Breast epithelium (tissue), 4 donors: ENCODE results near the gene C22orf31. TPM values are rescaled to one million over a fixed set of nuclear protein-coding genes. Genes with fewer than 3 reads are reported as not detected.

Experiments used
- DNase-seq, 2 donors: peaks; one replicate each; pipeline ENCODE4 v3.0.0-alpha.2; 2019; ENCODE audit warnings: low spot score in 2 of 2
- H3K27ac ChIP-seq, 2 donors: fragments of 200-600 bp; sonication (generic) in 1 of 2; one replicate each; pipeline ENCODE4 v1.5.1; 2016 to 2019; ENCODE audit warnings: mild to moderate bottlenecking in 1 of 2
- H3K27me3 ChIP-seq, 2 donors: fragments of 200-600 bp; sonication (generic) in 1 of 2; one replicate each; pipeline versions ENCODE4 v1.5.1 to v1.6.0; 2017 to 2019; ENCODE audit warnings: control low read depth in 1 of 2, mild to moderate bottlenecking in 1 of 2
- H3K36me3 ChIP-seq: fragments of 200-600 bp; one replicate; pipeline ENCODE4 v1.5.1; 2019
- H3K4me1 ChIP-seq, 2 donors: fragments of 200-600 bp; sonication (generic); one replicate each; pipeline ENCODE4 v1.5.1; 2016 to 2019; ENCODE audit warnings: control low read depth in 1 of 2
- H3K4me3 ChIP-seq, 3 donors: fragments of 200-600 bp; sonication (generic); 1 replicate in 2 of 3; 2 replicates in 1 of 3; pipeline ENCODE4 v1.5.1; 2016 to 2019; ENCODE audit warnings: mild to moderate bottlenecking in 3 of 3, moderate library complexity in 2 of 3
- H3K9me3 ChIP-seq, 2 donors: fragments of 200-600 bp; sonication (generic) in 1 of 2; one replicate each; pipeline ENCODE4 v1.5.1; 2016 to 2019; ENCODE audit warnings: control low read depth in 1 of 2
- CTCF ChIP-seq, 3 donors: fragments of 450-650 bp; IDR thresholded peaks; one replicate each; pipeline ENCODE4 v1.5.1; 2016 to 2017; ENCODE audit warnings: antibody characterized with exemption in 3 of 3, mild to moderate bottlenecking in 3 of 3, moderate library complexity in 3 of 3
- POLR2A ChIP-seq: fragments of 450-650 bp; IDR thresholded peaks from one replicate; pipeline ENCODE4 v1.6.1; 2016; ENCODE audit warnings: antibody characterized with exemption, mild to moderate bottlenecking, moderate library complexity
- POLR2AphosphoS5 ChIP-seq, 3 donors: sonication (generic); formaldehyde crosslinking; IDR thresholded peaks; one replicate each; pipeline ENCODE4 v1.6.1; 2017; ENCODE audit warnings: antibody characterized with exemption in 3 of 3
- intact Hi-C: fragments of 100-400 bp; cut with DNase I; formaldehyde crosslinking; loops from one replicate; pipeline ENCODE4 v1.15.1; 2023; ENCODE audit warnings: low total_unique reads
- total RNA-seq, 3 donors: library from RNA; depleted of rRNA; stranded (reverse); fragments of >200 nt; gene quantifications; one replicate each; pipeline ENCODE4 v1.1.0, GENCODE V29; 2016

The C22orf31 gene
- total RNA-seq, 3 donors from 2014 or later, result 0.73 TPM; not detected in 2

GRCh38 chr22:29029202-29030000, 32.2 kb downstream of the C22orf31 start:
- intact Hi-C loops, result no loop called here
- no peaks in the 10 kb centered on the region for H3K4me1 ChIP-seq
- TF ChIP-seq CTCF (IDR thresholded peaks at IDR 0.05) (no peak), POLR2AphosphoS5 (IDR thresholded peaks at IDR 0.05) (no peak), POLR2A (no peak)
- DNase-seq, result no peak
- no peak overlapping the region for H3K27ac ChIP-seq
- no peaks in the 10 kb centered on the region for H3K9me3 ChIP-seq
- H3K4me3 ChIP-seq, result no peak overlapping the region
- H3K27me3 ChIP-seq, result no peaks in the 10 kb centered on the region
- H3K36me3 ChIP-seq, result no peaks in the 10 kb centered on the region

GRCh38 chr22:29028468-29028867, 33.2 kb downstream of the C22orf31 start:
- Histone ChIP-seq H3K27ac (no peak overlapping the region), H3K4me3 (no peak overlapping the region)
- intact Hi-C loops, result no loop called here

GRCh38 chr22:29026579-29026978, 35.1 kb downstream of the C22orf31 start:
- no peak overlapping the region for H3K27ac ChIP-seq
- TF ChIP-seq POLR2AphosphoS5 (IDR thresholded peaks at IDR 0.05) (no peak), POLR2A (no peak), CTCF (IDR thresholded peaks at IDR 0.05) (no peak)
- intact Hi-C loops, result no loop called here
- H3K4me3 ChIP-seq, result no peak overlapping the region
- H3K4me1 ChIP-seq, result no peaks in the 10 kb centered on the region
- DNase-seq, result no peak
- H3K36me3 ChIP-seq, result no peaks in the 10 kb centered on the region
- no peaks in the 10 kb centered on the region for H3K9me3 ChIP-seq
- no peaks in the 10 kb centered on the region for H3K27me3 ChIP-seq

More at GRCh38 chr22:29028468-29028867, 33.2 kb downstream of the C22orf31 start:
- H3K9me3 ChIP-seq, result no peaks in the 10 kb centered on the region
- H3K36me3 ChIP-seq, result no peaks in the 10 kb centered on the region
- H3K4me1 ChIP-seq, result no peaks in the 10 kb centered on the region
- TF ChIP-seq CTCF (IDR thresholded peaks at IDR 0.05), result no peak
- TF ChIP-seq POLR2A, result no peak
- TF ChIP-seq POLR2AphosphoS5 (IDR thresholded peaks at IDR 0.05), result no peak
- no peaks in the 10 kb centered on the region for H3K27me3 ChIP-seq
- no peak for DNase-seq

- no peak for TF ChIP-seq POLR2AphosphoS5 (IDR thresholded peaks at IDR 0.05)
- no peak for TF ChIP-seq CTCF (IDR thresholded peaks at IDR 0.05)
- no peak for TF ChIP-seq POLR2A
- no peak for DNase-seq
- Histone ChIP-seq H3K4me3 (no peak overlapping the region), H3K27me3 (no peaks in the 10 kb centered on the region), H3K4me1 (no peaks in the 10 kb centered on the region), H3K36me3 (no peaks in the 10 kb centered on the region), H3K9me3 (no peaks in the 10 kb centered on the region), H3K27ac (no peak overlapping the region)
- intact Hi-C loops, result no loop called here
Measured at GRCh38 chr22:29023172-29023796, 38.3 kb downstream of the C22orf31 start.
